Measurements from ENCODE around the gene CDC14B.

DNA sequence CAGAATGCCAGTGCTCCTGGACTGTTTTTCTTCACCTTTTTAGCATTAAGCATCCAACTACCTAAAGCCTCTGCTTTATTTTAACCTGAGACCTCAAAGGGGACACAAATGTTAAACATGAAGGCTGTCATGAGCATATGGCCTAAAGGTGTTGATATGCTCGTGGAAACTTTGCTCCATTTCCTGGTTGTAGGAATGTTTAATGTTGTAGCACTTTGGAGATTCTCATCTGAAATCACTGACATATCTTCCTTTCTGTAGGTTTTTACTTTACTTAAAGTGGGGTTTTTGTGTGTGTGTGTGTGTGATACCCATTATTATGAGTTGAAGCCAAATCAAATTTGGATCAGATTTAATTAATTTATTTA lies 132.6 kb downstream of the CDC14B start:
- TF ChIP-seq, protein P1, sequence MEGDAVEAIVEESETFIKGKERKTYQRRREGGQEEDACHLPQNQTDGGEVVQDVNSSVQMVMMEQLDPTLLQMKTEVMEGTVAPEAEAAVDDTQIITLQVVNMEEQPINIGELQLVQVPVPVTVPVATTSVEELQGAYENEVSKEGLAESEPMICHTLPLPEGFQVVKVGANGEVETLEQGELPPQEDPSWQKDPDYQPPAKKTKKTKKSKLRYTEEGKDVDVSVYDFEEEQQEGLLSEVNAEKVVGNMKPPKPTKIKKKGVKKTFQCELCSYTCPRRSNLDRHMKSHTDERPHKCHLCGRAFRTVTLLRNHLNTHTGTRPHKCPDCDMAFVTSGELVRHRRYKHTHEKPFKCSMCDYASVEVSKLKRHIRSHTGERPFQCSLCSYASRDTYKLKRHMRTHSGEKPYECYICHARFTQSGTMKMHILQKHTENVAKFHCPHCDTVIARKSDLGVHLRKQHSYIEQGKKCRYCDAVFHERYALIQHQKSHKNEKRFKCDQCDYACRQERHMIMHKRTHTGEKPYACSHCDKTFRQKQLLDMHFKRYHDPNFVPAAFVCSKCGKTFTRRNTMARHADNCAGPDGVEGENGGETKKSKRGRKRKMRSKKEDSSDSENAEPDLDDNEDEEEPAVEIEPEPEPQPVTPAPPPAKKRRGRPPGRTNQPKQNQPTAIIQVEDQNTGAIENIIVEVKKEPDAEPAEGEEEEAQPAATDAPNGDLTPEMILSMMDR (IDR thresholded peaks at IDR 0.05; ENCODE audit: low read length) = no peak
- TF ChIP-seq EZH2phosphoT487 (IDR thresholded peaks at IDR 0.05; ENCODE audit: low read length) = no peak
- no peak for TF ChIP-seq EZH2 (optimal IDR thresholded peaks at IDR 0.05; ENCODE audit: low read depth, low read length)

Data from MM.1S (cell line).